ENCODE measurements around the gene ZBP1.
"Not testable (repeated sequence)": the region's sequence is repeated elsewhere in the genome, so short reads cannot be mapped to it uniquely, and the experiment has no call there.

The ZBP1 gene

DNA sequence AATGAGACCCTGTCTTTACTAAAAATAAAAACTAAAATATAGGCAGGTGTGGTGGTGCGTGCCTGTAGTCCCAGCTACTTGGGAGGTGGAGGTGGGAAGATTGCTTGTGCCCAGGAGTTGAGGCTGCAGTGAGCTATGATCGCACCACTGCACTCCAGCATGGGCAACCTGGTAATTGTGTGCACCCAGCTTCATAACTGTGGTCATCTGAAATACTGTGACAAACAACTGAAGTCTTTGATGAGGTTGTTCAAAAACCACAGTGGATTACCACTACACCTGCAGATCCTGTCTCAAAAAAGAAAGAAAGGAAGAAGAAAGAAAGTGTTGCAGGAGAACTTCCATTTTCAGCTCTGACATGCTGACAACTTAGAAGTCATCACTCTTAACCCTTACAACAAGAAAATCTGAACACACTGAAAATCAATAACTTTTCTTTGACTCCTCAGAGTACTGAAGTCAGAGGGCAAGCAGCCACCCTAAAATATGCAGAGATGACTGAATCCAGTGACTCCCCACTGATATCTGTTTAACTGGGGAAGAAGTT is 13.8 kb upstream of the ZBP1 start:
- Histone ChIP-seq H3K4me2 (peak overlapping the region; percentile 60), H3K79me2 (ENCODE audit: insufficient read depth, low read depth) (no peaks in the 10 kb centered on the region), H2AFZ (ENCODE audit: low read depth) (no peak overlapping the region), H3K4me1 (ENCODE audit: low read depth, poor library complexity, severe bottlenecking) (peaks cover 19% of the 10 kb centered on the region), H4K20me1 (ENCODE audit: insufficient read depth) (no peaks in the 10 kb centered on the region), H3K9ac (no peak overlapping the region), H3K36me3 (ENCODE audit: insufficient read depth) (no peaks in the 10 kb centered on the region), H3K4me3 (IDR thresholded peaks at IDR 0.05; ENCODE audit: insufficient read depth, low read depth, low read length) (no peak overlapping the region), H3K27ac (no peak overlapping the region), H3K27me3 (ENCODE audit: insufficient read depth, low read depth) (peaks cover 12% of the 10 kb centered on the region; the same call in 1 of the 2 replicates)
- TF ChIP-seq, protein P1, sequence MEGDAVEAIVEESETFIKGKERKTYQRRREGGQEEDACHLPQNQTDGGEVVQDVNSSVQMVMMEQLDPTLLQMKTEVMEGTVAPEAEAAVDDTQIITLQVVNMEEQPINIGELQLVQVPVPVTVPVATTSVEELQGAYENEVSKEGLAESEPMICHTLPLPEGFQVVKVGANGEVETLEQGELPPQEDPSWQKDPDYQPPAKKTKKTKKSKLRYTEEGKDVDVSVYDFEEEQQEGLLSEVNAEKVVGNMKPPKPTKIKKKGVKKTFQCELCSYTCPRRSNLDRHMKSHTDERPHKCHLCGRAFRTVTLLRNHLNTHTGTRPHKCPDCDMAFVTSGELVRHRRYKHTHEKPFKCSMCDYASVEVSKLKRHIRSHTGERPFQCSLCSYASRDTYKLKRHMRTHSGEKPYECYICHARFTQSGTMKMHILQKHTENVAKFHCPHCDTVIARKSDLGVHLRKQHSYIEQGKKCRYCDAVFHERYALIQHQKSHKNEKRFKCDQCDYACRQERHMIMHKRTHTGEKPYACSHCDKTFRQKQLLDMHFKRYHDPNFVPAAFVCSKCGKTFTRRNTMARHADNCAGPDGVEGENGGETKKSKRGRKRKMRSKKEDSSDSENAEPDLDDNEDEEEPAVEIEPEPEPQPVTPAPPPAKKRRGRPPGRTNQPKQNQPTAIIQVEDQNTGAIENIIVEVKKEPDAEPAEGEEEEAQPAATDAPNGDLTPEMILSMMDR (conservative IDR thresholded peaks at IDR 0.05; ENCODE audit: low read depth, low read length) = no peak

DNA sequence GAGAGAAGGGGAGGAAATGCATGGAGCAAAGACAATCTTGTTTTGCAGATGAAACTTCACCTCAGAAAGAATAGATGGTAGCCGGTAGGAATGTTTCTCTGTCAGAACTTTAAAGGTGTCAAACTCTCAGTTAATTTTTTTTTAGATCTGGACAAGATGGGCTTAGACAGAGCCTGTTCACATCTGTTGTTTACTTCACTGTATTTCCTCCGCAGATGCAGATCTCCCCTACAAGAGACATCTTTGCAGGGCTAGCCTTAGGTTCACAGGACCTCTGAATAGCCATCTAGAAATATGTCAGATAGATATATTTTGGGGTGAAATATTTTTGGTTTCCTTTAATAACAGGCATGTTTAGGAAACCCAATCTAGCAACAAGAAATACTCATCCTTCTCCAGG is 12.1 kb upstream of the ZBP1 start:
- Histone ChIP-seq H3K4me3 (IDR thresholded peaks at IDR 0.05; ENCODE audit: insufficient read depth, low read depth, low read length) (no peak overlapping the region), H3K27me3 (ENCODE audit: insufficient read depth, low read depth) (peaks cover 12% of the 10 kb centered on the region; the same call in 1 of the 2 replicates), H3K79me2 (ENCODE audit: insufficient read depth, low read depth) (no peaks in the 10 kb centered on the region), H3K27ac (no peak overlapping the region), H3K4me1 (ENCODE audit: low read depth, poor library complexity, severe bottlenecking) (peaks cover 19% of the 10 kb centered on the region), H3K9ac (no peak overlapping the region), H4K20me1 (ENCODE audit: insufficient read depth) (no peaks in the 10 kb centered on the region), H2AFZ (ENCODE audit: low read depth) (no peak overlapping the region), H3K36me3 (ENCODE audit: insufficient read depth) (no peaks in the 10 kb centered on the region), H3K4me2 (no peak overlapping the region)
- TF ChIP-seq, protein P1 (conservative IDR thresholded peaks at IDR 0.05; ENCODE audit: low read depth, low read length) = no peak

DNA sequence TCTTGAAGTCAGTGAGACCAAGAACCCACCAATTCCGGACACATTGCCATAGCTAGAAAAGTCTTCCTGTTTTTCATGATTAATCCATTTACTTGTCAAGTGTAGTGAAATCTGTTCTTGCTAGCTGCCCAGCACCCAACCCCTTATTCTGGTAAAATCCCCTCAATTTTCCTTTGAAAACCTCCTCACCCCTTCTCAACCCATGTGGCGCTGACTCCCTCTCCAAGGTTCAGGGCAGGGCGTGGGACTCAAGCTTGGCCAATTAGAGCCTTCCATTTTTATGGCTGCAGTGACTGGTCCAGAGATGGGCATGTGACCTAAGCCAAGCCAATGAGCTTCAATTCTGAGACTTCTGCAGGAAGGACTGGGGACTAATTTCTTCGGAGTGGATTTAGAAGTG is 9.8 kb upstream of the ZBP1 start:
- Histone ChIP-seq H3K27me3 (ENCODE audit: insufficient read depth, low read depth) (peaks cover 8% of the 10 kb centered on the region; the same call in 1 of the 2 replicates), H3K4me2 (no peak overlapping the region), H3K36me3 (ENCODE audit: insufficient read depth) (no peaks in the 10 kb centered on the region), H4K20me1 (ENCODE audit: insufficient read depth) (no peaks in the 10 kb centered on the region), H3K79me2 (ENCODE audit: insufficient read depth, low read depth) (no peaks in the 10 kb centered on the region), H2AFZ (ENCODE audit: low read depth) (no peak overlapping the region), H3K4me1 (ENCODE audit: low read depth, poor library complexity, severe bottlenecking) (peaks cover 19% of the 10 kb centered on the region), H3K9ac (no peak overlapping the region), H3K4me3 (IDR thresholded peaks at IDR 0.05; ENCODE audit: insufficient read depth, low read depth, low read length) (no peak overlapping the region), H3K27ac (no peak overlapping the region)
- TF ChIP-seq, protein P1 (conservative IDR thresholded peaks at IDR 0.05; ENCODE audit: low read depth, low read length) = no peak

DNA sequence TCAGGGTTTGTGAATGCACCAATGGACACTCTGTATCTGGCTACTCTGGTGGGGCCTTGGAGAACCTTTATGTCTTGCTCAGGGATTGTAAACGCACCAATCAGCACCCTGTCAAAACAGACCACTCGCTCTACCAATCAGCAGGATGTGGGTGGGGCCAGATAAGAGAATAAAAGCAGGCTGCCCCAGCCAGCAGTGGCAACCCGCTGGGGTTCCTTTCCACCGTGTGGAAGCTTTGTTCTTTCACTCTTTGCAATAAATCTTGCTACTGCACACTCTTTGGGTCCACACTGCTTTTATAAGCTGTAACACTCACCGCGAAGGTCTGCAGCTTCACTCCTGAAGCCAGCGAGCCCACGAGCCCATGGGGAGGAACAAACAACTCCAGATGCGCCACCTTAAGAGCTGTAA is 9.3 kb upstream of the ZBP1 start:
- not testable (repeated sequence) for H3K4me3 ChIP-seq (IDR thresholded peaks at IDR 0.05; ENCODE audit: insufficient read depth, low read depth, low read length); H3K27ac ChIP-seq; H3K27me3 ChIP-seq (ENCODE audit: insufficient read depth, low read depth); H4K20me1 ChIP-seq (ENCODE audit: insufficient read depth); H3K79me2 ChIP-seq (ENCODE audit: insufficient read depth, low read depth); H2AFZ ChIP-seq (ENCODE audit: low read depth); H3K4me2 ChIP-seq; H3K36me3 ChIP-seq (ENCODE audit: insufficient read depth); H3K9ac ChIP-seq
- H3K4me1 ChIP-seq (ENCODE audit: low read depth, poor library complexity, severe bottlenecking) = peaks cover 14% of the 10 kb centered on the region

DNA sequence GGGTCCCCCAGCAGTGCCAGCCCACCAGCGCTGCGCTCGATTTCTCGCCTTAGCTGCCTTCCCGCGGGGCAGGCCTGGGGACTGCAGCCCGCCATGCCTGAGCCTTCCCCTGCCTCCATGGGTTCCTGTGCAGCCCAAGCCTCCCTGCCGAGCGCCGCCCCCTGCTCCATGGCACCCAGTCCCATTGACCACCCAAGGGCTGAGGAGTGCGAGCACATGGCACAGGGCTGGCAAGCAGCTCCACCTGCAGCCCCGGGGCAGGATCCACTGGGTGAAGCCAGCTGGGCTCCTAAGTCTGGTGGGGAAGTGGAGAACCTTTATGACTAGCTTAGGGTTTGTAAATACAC is 8.7 kb upstream of the ZBP1 start:
- not testable (repeated sequence) for H3K9ac ChIP-seq; H4K20me1 ChIP-seq (ENCODE audit: insufficient read depth); H3K4me3 ChIP-seq (IDR thresholded peaks at IDR 0.05; ENCODE audit: insufficient read depth, low read depth, low read length); H2AFZ ChIP-seq (ENCODE audit: low read depth); H3K27me3 ChIP-seq (ENCODE audit: insufficient read depth, low read depth); H3K4me1 ChIP-seq (ENCODE audit: low read depth, poor library complexity, severe bottlenecking); H3K27ac ChIP-seq; H3K4me2 ChIP-seq; H3K79me2 ChIP-seq (ENCODE audit: insufficient read depth, low read depth); H3K36me3 ChIP-seq (ENCODE audit: insufficient read depth)
